Measurements from ENCODE around the gene TRIM14.

- no peak for TF ChIP-seq EP300 (IDR thresholded peaks at IDR 0.05)
- no peak for TF ChIP-seq CTCF (IDR thresholded peaks at IDR 0.05)
- TF ChIP-seq POLR2A (IDR thresholded peaks at IDR 0.05; ENCODE audit: low read length), result peak; percentile 92
- TF ChIP-seq EHMT2 (IDR thresholded peaks at IDR 0.05; ENCODE audit: low read depth), result no peak
Observed at GRCh38 chr9:98056269-98057137, 62.5 kb downstream of the TRIM14 start, which contains the start of gene NANS.
